Lower leg skin (tissue), 4 donors: Measurements from ENCODE around the gene PECR. TPM values are rescaled to one million over a fixed set of nuclear protein-coding genes. Genes with fewer than 3 reads are reported as not detected.

Experiments used
- DNase-seq, 2 donors: peaks; one replicate each; pipeline ENCODE4 v3.0.0-alpha.2; 2019; ENCODE audit warnings: low spot score in 2 of 2
- H3K4me3 ChIP-seq: fragments of 200-600 bp; sonication (generic); 2 replicates; pipeline ENCODE4 v1.5.1; 2017; ENCODE audit warnings: mild to moderate bottlenecking, low read depth; ENCODE audit not compliant: poor library complexity, severe bottlenecking
- POLR2A ChIP-seq, 2 donors: fragments of 450-650 bp; IDR thresholded peaks; one replicate each; pipeline ENCODE4 v1.6.1; 2016 to 2017; ENCODE audit warnings: antibody characterized with exemption in 2 of 2, mild to moderate bottlenecking in 1 of 2, moderate library complexity in 1 of 2
- whole genome bisulfite sequencing, 2 donors: methylation state at CpG; one replicate each; pipeline ENCODE4 v1.1.5; 2018; 5-methylcytosine and 5-hydroxymethylcytosine counted together
- intact Hi-C: fragments of 100-400 bp; cut with DNase I; formaldehyde crosslinking; loops from one replicate; pipeline ENCODE4 v1.15.0; 2023; ENCODE audit warnings: low total_unique reads
- total RNA-seq, 4 donors: library from RNA; depleted of rRNA; stranded (reverse); fragments of >200 nt; gene quantifications; one replicate each; pipeline ENCODE4 v1.1.0, GENCODE V29; 2016
- TF ChIP-seq, protein P1 (sequence below), 3 donors: fragments of 450-650 bp; IDR thresholded peaks; one replicate each; pipeline ENCODE4 v1.5.1; 2016; ENCODE audit warnings: antibody characterized with exemption in 3 of 3, mild to moderate bottlenecking in 3 of 3, moderate library complexity in 2 of 3

The PECR gene
- total RNA-seq = 10 to 100 TPM in 2 of 4 donors, 1 to 10 TPM in 2; 4.8 to 14.6 (median 9.2) TPM

DNA sequence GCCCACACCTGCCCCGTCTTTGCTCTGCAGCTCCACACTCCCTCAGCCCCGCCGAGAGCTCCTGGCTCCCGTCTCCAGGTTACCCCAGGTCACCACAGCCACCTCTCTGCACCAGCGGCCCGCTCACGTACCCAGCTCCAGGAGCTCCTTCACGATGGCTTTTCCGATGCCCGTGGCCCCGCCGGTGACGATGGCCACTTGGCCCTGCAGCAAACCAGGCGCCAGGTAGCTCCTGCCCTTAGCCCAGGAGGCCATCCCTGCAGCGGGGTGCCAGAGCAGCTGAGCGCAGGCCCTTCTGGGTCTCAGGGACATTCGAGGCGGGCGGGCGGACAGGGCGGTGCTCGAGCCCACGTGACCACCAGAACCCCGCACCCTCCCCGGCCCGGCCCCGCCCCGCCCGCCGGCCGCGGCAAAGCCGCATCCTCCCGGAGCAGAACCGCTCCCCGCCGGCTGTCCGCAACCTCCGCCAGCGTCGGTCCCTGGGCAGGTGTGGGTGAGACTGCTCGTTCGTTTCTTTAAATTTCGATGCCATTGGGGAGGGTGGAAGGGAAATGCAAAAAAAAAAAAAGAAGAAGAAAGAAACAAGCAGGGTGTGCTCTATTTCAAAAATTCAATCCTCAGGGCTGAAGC, at the start of gene PECR, which contains the start of gene TMEM169:
TSS of gene PECR (minus strand) at position 323 of the 630 bp plus-strand sequence. CDS start at position 255, 68 bp downstream.
TSS of gene TMEM169 (plus strand) at position 433 of the 630 bp plus-strand sequence. CDS start 14,045 bp downstream, outside the sequence.
- peak within 1 kb of the TSS; percentile 62 for H3K4me3 ChIP-seq
- TF ChIP-seq POLR2A (IDR thresholded peaks at IDR 0.05) = no peak
- TF ChIP-seq, protein P1, sequence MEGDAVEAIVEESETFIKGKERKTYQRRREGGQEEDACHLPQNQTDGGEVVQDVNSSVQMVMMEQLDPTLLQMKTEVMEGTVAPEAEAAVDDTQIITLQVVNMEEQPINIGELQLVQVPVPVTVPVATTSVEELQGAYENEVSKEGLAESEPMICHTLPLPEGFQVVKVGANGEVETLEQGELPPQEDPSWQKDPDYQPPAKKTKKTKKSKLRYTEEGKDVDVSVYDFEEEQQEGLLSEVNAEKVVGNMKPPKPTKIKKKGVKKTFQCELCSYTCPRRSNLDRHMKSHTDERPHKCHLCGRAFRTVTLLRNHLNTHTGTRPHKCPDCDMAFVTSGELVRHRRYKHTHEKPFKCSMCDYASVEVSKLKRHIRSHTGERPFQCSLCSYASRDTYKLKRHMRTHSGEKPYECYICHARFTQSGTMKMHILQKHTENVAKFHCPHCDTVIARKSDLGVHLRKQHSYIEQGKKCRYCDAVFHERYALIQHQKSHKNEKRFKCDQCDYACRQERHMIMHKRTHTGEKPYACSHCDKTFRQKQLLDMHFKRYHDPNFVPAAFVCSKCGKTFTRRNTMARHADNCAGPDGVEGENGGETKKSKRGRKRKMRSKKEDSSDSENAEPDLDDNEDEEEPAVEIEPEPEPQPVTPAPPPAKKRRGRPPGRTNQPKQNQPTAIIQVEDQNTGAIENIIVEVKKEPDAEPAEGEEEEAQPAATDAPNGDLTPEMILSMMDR (IDR thresholded peaks at IDR 0.05) = no peak
- peak; percentile 69 to 95 for DNase-seq
- WGBS, 2 donors = 0 to 1% methylated on average over 16 to 44 of the region's 44 CpGs
- intact Hi-C loops = no loop called here

- DNase-seq = no peak
- intact Hi-C loops = no loop called here
- TF ChIP-seq, protein P1 (IDR thresholded peaks at IDR 0.05) = no peak
- no peak for TF ChIP-seq POLR2A (IDR thresholded peaks at IDR 0.05)
- H3K4me3 ChIP-seq = no peak overlapping the region
- WGBS, 2 donors = 72 to 73% methylated on average over 6 of the region's 6 CpGs
These were observed 48.9 kb upstream of the PECR start for GRCh38 chr2:216130346-216130971.

- intact Hi-C loops = no loop called here
- TF ChIP-seq, protein P1 (IDR thresholded peaks at IDR 0.05) = no peak
- TF ChIP-seq POLR2A (IDR thresholded peaks at IDR 0.05) = no peak
- no peak overlapping the region for H3K4me3 ChIP-seq
- 94 to 99% methylated on average over 5 of the region's 5 CpGs for WGBS, 2 donors
- no peak for DNase-seq
These were observed 45.3 kb upstream of the PECR start for GRCh38 chr2:216126943-216127342.

DNA sequence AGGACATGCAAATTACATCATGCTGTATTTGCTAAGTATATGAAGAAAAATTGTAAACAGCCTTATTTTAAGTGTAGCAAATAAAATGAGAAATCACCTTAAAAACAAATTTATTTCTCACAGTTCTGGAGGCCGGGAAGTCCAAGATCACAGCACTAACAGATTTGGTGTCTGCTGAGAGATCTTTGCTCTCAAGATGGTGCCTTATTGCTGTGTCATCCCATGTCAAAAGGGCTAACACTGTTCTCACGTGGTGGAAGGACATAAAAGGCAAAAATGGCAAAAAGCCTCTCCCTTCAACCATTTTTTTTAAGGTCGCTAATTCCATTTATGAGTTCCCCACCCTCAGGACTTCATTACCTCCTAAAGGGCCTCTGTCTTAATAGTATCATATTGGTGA, 39.6 kb upstream of the PECR start:
- TF ChIP-seq, protein P1 (IDR thresholded peaks at IDR 0.05) = no peak
- no peak for TF ChIP-seq POLR2A (IDR thresholded peaks at IDR 0.05)
- WGBS, 2 donors = 86% methylated on average over 3 of the region's 3 CpGs
- intact Hi-C loops = loop anchor here (5.0 kb wide), 1 partner anchor 1001 kb away; no protein-coding TSS in a partner anchor
- DNase-seq = no peak
- no peak overlapping the region for H3K4me3 ChIP-seq

DNA sequence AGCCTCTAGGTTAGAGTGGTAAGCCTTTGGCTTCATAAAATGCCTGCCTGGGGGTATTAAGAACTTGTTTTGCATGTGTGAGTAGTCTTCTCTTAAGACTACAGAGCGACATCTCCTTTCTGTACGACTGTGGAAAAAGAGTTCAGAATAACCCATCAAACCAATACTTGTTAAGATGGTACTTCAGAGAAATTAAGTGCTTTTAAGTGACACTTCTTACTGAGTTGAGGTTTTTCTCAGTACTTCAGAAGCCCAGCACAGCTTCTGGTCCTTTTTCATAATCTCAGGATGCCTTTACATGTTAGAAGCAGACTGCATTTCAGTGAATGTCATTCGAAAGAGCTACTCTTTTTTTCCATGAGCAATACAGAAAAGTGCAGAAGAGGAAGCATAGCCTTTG, 38.4 kb upstream of the PECR start:
- WGBS, 2 donors = 40 to 62% methylated on average over 3 of the region's 3 CpGs
- no peak overlapping the region for H3K4me3 ChIP-seq
- intact Hi-C loops = loop anchor here (5.0 kb wide), 1 partner anchor 1002 kb away; no protein-coding TSS in a partner anchor
- no peak for DNase-seq
- TF ChIP-seq, protein P1 (IDR thresholded peaks at IDR 0.05) = no peak
- no peak for TF ChIP-seq POLR2A (IDR thresholded peaks at IDR 0.05)
